HG03060 (cell line): Measurements from ENCODE around the gene SDR39U1.

Experiments used
- ATAC-seq: cut with Tn5 transposase; IDR thresholded peaks from one replicate; pipeline ENCODE4 v1.9.1; 2021; ENCODE audit warnings: low read depth, moderate number of reproducible peaks; ENCODE audit not compliant: unreplicated experiment

Gene SDR39U1

DNA sequence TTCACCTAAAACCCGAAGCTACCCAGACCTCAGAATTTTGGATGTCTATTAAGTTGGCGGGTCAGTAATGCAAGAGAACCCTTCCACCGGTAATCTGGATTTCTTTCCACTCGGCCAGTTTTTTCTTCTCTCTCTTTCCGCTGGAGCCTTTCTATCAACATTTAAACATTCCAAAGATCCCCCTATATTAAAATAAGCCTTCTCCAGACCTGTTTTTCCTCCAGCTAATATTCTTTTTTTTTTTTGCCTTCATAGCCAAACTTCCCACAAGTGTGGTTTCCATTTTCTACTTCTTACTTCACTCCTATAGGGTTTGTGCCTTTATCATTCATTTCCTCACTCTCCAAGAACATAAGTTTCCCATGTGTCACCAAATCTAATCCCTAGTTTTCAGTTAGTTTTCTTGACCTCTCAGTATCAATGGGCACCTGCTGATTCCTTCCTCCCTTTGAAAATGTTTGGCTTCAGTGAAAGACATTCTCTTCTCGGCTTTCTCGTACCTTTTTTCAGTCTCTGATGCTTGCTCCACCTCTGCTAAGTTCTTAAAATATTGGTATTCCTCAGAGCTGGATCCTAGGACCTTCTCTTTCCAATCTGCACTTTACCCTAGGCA lies 583 bp upstream of the SDR39U1 start:
- ATAC-seq, result no peak

DNA sequence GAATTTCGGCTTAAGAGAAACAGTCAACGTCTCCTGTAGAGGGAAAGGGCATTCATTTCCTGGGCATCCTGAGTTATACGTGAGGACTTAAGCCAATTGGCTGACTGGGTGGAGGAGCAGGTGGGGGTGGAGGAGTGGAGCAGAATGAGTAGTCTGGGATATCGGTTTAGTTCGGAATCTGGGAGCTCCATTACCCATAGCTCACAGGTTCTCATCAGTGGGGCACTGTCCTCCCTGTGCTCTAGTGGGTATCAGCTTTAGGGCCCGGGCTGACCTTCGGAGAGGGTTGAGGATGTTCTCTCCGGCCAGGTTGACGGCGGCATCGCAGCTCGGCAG lies 704 bp downstream of the SDR39U1 start:
- no peak for ATAC-seq

DNA sequence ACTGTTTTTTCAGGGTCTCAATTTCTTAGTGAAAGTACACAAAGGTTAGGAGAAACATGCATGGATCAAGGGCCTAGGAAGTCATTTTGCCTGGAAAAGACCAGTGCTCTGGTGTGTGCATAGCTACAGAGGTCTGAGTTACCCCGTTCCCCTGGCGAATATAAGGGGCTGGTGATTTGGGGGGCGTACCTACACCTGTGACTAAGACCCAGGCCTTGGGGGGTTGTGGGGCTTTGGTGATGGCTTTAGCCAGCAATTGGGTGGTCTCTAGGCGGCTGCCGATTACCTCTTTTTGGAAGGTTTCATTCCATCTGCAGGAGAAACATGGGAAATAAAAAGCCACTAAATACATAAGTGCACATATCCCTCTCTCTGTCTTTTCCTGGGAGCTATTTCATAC lies 1.1 kb downstream of the SDR39U1 start:
- ATAC-seq, result no peak

DNA sequence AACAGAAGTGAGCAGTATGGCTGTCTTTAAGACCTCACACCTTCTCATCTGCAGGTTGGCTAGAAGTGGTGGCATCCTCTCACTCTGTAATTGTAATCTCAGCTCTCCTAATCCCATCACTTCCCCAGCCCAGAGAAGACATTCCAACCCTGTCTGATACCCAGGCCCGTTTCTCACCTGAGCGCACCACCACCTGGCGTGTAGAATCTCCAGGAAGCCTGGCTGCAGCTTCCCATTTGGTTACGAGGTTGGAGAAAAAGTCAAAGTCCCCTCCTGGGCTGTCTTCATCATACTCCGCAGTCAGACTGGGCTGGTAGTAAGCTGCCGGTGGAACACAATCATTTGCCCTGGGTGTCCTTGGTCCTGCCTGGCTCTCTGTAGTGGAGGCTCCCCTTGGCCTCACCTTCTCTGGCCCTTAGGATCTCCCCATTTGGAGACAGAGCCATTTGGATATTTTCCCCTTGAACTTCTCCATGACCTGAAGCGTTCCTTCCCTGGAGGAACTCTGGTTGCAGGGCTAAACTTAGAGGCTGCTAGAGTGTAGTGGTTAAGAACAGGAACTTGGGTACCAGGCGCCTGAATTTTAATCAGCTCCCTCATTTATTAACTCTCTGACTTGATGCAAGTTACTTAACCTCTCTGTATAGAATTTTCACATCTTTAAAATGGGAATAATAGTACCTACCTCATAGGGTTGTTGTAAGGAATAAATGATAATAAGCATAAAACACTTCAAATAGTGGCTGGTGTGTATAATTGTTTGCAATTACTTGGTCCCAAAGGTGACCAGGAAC lies 1.8 kb downstream of the SDR39U1 start:
- no peak for ATAC-seq

DNA sequence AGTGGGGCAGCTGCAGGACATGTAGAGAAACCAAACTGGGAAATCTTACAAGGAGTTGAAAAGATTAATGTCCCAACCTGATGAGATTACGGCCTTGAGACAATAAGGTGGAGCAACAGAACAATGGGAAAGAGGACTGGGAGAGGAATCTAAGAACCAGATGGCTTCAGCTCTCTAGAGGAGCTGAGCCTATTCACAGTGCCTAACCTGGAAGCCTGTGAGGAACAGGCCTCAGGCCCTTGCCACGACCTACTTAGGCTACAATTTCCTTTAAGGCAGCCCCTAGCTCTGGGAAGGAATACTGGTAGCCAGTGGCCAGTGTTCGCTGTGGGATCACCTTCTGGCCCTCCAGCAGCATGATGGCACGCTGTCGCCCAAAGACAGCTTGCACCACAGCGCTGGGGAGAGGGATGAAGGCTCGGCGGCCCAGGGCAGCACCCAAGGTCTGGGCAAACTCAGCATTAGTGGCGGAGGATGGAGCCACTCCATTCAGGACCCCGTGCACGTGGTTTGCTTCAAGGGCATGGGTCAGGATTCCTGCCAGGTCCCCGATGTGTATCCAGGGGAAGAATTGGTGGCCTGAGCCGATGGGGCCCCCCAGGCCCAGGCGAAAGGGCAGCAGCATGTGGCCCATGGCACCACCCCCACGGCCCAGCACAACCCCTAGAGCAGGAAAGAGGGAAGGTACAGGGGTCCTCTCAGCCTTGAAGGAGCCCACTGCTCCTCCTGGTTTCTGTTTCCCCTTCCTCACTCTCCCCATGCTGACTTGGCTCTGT lies 2.6 kb downstream of the SDR39U1 start:
- ATAC-seq, result no peak

DNA sequence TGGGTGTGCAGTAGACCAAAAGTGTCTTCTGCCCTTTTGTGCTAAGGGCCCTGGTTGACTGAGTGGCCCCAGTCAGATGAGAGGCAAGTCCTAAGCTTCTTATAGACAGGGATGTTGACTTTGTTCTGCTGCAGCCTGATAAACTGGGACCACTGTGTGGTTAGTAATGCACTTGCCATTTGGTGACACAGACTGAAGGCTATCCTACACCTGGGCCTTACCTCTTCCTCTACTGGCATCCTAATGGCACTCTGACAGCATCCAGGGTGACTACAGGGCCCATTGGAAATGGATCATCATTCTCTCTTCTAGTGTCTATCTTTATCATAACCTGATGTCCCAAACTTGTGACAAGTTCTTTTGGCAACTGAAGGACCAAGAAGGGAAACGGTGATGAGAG lies 3.3 kb downstream of the SDR39U1 start:
- no peak for ATAC-seq

DNA sequence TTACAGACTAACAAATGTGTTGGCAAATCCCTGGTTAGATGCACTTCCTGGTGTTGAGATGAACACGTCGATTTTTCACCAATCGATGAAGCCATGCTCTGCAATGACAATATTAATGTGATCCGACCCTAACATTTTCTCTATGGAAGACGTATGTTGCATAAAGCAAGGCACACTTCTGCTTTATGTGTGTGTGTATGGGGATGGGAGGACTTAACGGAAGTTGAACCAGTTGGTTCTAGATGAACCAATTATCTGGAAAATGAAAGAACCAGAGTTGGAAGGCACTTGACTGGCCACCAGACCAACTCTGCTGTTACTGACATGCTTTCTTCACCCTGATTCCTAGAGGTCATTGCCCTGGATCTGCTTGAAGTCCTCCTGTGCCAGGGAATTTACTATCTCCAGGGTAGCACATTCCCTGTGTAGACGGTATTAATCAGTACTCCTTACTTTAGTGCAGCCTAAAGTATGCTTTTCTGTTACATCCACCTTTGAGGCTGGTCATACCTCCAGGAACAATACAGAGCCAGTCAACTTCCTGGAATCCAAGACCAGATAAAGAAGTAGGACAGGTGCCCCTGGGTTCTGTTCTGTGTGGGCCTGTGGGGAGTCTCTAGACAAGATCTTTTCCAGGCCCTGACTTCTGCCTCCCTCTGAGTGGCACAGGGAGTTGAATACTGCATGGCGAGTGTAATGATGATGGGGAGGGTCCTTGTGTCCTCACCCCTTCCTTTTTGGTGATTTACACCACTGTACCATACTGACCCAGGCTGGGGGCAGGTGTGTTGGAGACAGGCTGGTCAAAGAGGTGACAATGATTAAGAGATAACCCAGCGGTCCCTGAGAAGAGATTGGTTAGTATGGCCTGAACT lies 4.1 kb downstream of the SDR39U1 start:
- no peak for ATAC-seq

DNA sequence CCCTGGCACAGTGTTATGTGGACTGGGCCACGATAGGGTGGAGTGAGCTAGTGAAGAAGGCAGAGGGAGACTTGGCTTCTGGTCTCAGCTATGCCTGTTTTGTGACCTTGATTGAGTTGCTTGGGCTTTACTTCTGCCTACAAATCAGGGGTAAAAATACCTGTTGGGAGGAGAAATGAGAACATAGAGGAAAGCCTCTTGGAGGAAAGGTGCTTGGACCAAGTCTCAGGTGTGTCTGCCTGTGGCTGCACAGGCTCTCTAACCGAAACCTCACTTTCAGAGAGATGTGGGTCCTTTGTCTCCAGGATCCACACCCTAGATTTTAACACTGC lies 4.9 kb downstream of the SDR39U1 start:
- no peak for ATAC-seq

DNA sequence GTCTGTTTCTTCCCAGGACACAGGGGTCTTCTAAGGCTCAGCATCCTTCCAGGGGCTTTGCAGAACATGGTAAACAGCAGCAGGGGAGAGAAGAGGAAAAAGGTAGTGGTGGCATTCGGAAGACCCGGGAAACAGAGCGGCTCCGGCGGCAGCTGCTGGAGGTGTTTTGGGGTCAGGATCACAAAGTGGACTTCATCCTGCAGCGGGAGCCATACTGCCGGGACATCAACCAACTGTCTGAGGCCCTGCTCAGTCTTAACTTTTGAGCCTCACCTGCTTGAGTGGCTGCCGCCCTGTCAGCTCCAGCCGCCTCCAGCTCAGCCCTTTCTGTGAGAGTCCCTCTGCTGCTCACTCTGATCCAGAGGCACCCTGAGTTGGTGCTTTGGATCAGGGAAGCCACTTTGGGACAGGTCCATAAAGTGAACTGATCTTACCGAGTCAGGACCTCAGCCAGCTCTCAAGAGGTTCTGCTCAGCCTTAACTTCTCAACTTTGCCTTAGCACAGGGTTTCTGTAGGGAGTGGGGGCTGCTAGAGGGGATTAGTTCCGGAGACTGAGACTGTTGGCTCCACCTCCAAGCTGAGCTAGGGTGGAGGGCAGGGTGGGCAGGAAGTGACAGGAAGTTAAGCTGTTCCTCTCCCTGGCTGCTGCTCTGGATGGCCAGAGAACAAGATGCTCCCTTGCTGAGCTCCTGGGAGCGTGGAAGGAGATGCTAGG lies 5.4 kb downstream of the SDR39U1 start:
- no peak for ATAC-seq

DNA sequence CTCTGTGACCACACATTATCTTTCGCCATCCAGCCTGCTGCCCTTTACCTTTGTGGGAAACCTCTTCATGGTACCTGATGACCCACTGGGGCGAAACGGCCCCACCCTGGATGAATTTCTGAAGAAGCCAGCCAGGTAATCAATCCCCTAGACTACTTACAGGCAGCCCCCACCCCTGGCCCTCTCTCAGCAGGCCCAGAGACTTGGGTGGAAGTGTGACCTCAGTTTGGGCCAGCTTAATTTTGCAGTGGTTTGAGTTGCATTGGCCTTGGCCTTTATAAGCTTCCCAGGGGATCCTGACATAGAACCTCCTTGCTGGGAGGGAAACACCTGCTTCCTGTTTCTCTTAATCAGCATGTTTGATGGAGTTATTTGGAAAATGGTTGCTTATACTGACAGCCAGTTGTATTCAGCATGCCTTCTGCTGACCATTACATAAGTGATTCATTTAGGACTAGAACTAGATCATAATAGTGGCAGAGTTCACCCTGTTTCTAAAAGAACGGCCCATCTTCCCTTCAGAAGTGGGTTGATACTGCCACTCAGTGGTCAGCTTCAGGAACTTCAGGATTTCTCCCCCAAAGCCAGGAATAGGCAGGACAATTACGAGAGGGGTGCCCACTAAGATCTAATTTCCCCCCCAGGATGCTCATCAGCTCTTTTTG lies 6.1 kb downstream of the SDR39U1 start:
- no peak for ATAC-seq

DNA sequence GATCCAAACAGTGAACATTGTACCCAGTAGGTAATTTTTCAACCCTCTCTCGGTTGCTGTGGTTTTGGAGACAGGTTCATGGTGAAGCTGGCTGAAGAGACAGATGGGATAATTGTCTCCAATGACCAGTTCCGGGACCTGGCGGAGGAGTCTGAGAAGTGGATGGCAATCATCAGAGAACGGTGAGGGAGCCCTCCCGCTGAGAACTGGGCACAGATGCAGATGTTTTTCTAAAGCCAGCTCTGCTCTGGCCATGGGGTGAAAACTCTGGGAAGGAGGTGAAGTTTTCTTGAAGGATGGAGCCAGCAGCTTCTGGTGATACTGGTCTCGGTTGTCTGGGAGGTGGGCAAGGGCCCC lies 6.6 kb downstream of the SDR39U1 start:
- no peak for ATAC-seq

DNA sequence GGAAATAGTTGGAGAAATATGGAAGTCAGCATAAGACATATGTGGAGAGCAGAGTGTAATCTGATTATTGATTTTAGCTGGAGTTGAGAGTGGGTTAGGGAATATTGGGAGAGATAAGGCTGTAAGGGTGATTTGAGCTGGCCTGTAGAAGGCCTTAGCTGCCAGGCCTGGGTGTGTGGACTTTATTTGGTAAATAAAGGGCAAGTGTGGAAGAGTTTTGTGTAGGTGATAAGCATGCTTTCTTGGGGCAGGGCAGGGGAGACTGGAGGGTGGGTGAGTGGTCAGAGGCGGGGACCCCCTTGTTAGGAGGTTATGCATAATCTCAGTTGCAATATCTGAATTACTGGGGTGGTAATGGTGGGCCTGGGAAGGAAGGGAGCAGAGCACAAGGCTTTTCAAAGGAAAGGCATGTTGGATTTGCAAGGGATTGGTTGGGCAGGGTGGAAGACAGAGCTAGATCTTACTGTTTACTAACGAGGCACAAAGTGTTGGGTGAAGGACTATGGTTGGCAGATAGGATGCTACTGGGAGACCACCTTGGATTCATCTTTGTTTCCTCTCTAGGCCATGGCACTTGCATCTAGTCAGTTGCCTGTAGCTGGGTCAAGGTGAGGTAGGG lies 7.3 kb downstream of the SDR39U1 start:
- no peak for ATAC-seq

DNA sequence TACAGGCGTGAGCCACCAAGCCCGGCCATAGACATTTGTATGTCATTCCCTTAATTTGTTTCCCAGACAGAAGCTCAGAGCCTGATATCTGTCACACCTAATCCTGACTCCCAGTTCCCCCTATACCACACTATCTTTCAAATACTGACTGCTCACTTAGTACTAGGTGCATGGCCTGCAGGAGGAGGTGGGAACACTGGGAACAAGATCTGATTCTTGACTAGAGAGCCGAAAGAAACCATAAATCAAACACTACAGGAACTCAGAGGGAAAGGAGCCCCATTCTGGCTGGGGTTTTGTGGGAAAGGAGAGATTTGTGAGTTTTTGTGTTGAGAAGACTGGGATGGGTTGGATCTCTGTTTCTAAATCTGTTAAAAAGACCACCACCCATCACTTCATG lies 7.9 kb downstream of the SDR39U1 start:
- ATAC-seq, result no peak

DNA sequence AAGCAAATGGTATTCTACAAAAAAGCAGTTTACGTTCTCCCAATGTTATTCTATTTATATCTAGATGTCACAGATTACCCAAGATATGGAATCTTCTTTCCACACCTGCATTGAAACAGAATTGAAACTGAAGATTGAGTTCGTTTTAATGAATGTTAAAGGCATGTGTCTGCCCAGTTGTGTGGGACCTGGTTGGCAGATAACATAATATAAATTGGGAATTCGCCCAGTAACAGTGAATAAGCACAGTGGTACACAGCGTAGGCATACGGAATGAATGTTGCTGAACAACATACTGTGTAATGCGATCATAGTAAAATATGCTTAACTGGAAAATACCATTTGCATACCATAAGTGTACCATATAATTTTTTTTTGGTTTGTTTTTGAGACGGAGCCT lies 8.5 kb downstream of the SDR39U1 start:
- ATAC-seq, result no peak

DNA sequence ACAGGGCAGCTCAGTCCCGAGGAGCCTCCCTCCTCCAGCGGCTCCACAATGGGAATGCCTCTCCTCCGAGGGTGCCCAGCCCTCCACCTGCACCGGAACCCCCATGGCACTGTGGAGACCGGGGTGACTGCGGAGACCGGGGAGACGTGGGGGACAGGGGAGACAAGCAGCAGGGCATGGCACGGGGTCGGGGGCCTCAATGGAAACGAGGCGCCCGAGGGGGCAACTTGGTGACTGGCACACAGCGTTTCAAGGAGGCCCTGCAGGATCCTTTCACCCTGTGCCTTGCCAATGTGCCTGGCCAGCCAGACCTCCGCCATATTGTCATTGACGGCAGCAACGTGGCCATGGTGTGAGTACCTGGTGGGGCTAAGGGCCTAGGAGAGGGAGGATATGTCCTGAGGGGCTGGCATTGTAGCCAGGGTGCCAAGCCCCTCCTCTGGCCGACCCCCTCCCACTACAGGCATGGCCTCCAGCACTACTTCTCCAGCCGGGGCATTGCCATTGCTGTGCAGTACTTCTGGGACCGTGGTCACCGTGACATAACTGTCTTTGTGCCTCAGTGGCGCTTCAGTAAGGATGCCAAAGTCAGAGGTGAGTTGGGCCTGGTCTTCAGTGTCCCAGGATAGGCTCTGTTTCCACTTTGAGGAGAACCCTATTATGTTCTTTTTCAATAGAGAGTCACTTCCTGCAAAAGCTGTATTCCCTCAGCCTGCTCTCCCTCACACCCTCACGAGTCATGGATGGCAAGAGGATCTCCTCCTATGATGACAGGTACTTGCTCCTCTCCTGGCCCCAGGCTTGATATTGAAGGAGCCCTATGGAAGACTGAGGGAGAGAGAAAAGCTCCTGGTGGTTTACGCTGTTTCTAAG lies 10.1 kb downstream of the SDR39U1 start:
- ATAC-seq, result no peak

DNA sequence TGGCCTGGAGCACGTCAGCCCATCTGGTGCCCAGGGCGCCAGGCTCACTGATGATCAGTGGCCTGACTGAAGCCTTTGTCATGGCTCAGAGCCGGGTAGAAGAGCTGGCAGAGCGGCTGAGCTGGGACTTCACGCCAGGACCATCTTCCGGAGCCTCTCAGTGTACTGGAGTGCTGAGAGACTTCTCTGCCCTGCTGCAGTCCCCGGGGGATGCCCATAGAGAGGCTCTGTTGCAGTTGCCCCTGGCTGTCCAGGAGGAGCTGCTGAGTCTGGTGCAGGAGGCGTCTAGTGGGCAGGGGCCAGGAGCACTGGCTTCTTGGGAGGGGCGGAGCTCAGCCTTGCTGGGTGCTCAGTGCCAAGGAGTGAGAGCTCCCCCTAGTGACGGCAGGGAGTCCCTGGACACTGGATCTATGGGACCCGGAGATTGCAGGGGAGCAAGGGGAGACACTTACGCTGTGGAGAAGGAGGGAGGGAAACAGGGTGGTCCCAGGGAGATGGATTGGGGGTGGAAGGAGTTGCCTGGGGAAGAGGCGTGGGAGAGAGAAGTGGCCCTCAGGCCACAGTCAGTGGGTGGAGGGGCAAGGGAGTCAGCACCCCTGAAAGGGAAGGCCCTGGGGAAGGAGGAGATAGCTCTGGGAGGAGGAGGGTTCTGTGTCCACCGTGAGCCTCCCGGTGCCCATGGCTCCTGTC lies 10.9 kb downstream of the SDR39U1 start:
- ATAC-seq, result peak; percentile 45

DNA sequence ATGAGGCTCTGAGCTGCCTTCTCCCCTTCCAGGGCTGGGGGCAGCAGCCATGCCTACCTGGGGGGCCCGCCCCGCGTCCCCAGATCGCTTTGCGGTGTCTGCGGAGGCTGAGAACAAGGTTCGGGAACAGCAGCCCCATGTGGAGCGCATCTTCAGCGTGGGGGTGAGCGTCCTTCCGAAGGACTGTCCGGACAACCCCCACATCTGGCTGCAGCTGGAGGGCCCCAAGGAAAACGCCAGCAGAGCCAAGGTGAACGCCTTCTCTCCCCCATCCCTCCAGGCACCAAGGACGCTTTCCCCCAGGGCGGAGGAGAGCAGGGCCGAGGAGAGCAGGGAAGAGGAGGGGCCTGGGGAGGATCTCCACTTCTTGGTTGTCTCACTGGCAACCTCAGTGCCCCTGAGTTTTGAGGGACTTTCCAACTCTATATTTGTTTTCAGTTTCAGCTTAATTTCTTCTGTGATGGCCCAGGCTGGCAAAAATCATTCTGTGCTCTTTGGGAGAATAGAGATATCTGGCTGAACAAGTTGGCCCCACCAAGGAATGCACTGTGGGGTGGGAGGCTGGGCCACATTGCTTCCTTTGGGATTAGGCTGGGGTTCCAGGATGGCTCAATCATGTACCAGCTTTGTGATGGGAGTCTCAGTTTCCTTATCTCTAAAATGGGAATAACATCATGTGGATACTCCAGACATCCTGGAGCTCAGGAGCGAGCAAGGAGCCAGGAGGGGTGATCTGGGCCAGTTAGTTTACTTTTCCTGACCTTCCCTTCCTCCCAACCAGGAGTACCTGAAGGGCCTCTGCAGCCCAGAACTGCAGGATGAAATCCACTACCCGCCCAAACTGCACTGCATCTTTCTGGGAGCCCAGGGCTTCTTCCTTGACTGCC lies 11.7 kb downstream of the SDR39U1 start:
- ATAC-seq, result no peak
